Measurements from ENCODE around the gene NPM3.
"Not testable (repeated sequence)": the region's sequence is repeated elsewhere in the genome, so short reads cannot be mapped to it uniquely, and the experiment has no call there.

NPM3 gene

GRCh38 chr10:101803511-101803910 is 20.3 kb upstream of the NPM3 start:
- DNase-seq = no peak

GRCh38 chr10:101797403-101798059 is 14.3 kb upstream of the NPM3 start:
- DNase-seq = no peak

DNA sequence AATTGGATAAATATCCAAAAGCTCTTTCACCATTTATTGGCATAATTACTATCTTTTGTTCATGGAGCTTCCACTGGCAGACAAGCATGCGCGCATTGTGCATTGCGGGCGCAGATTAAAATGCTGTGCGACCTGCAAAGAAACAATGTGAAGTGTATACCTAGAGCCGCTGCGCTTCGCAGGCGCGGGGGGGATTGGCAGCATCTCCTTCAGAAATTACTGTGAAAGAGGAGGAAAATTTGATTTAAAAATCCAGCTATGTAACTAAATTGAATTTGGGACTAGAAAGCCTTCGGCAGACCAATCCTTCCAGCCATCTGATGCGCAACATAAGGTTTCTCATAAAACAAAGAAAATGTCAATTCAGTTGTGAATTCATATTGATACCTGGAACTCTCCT is 10.3 kb upstream of the NPM3 start:
- DNase-seq = no peak

DNA sequence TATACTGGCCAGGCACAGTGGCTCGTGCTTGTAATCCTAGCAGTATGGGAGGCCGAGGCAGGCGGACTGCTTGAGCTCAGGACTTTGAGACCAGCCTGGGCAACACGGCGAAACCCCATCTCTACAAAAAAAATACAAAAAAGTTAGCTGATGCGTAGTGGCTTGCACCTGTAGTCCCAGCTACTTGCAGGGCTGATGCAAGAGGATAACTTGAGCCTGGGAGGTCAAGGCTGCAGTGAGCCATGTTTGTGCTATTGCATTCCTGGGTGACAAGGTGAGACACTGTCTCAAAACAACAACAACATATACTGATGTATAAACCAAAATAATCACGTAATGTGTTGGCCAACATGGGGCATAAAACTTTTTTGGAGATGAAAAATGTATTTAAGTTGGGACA is 6.4 kb upstream of the NPM3 start:
- DNase-seq = no peak

DNA sequence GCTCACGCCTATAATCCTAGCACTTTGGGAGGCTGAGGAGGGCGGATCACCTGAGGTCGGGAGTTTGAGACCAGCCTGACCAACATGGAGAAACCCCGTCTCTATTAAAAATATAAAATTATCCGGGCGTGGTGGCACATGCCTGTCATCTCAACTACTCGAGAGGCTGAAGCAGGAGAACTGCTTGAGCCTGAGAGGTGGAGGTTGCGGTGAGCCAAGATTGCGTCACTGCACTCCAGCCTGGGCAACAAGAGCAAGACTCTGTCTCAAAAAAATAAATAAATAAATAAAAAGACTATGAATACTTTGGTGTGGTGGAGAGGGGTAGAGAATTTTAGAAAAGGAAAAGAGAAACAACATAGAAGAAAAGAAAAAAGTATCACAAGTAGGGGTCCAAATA is 6.0 kb upstream of the NPM3 start:
- not testable (repeated sequence) for DNase-seq

DNA sequence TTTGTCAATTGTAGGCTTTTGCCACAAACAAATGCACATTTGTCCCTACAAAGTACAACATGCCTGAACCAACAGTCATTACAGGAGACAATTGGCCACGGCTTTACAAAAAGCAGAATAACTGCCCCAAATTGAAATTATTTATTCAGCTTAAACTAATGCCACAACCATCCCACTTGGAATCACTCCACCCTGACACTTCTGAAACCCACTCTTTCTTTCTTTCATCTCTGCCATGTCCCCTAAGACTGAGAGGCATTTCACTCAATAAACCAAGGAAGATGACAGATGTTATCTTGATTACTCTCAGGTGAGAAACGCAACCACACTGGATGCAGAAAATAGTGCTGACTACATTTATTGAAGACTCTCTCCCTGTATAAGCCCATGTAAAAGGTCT is 2.6 kb upstream of the NPM3 start:
- DNase-seq = no peak

DNA sequence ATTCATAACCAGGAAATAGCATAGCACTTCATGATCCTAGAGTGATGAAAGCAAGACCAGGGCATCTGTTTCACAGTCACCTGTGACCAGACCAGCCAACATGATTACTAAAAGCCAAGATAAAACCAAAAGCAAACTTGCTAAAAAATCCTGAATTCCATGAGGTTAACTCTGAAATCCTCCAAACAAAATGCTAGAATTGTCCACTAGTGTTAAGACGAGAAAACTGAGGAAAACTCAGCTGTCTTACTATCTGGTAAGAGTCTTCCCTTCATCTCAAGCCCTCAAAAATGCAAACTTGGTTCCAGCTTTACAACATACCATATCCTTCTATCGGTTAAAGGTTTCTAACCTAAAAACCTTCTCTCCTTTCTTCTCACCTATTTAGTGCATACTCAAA is 1.3 kb upstream of the NPM3 start:
- DNase-seq = no peak

DNA sequence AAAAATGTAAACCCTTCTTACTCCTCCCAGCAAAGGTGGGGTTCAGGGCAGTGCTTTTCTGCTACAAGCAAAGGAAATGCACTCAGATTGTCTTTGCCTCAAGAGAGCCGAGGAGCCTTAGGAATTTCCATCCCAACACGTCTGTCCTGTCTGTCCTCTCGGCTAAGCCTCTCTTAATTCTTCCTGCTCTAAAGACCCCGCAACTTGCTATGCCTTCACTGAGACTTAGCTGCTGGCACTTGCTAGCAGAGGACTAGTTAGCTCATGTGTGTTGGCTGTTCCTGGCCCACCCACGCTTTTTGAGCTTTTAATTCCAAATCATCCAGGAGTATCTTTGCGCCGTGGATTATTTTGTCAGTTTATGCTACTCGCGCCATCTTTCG is 481 bp upstream of the NPM3 start:
- DNase-seq = no peak

GRCh38 chr10:101781984-101782810 is 1.0 kb downstream of the NPM3 start:
- DNase-seq = no peak

DNA sequence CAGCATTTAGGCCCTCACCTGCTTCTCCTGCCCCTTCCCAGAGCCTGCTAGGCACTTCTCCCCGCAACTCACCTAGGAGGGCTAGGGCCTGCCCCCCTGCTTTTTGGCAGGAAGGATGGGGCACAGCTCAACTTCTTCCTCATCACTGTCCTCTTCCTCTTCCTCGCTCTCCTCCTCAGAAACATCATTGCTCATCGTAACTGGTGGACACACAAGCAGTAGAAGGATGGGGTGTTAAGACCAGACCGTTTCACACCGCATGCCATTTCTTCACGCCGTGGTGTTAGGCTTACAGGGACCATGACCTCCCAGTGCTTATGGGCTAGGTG is 1.6 kb downstream of the NPM3 start:
- no peak for DNase-seq

DNA sequence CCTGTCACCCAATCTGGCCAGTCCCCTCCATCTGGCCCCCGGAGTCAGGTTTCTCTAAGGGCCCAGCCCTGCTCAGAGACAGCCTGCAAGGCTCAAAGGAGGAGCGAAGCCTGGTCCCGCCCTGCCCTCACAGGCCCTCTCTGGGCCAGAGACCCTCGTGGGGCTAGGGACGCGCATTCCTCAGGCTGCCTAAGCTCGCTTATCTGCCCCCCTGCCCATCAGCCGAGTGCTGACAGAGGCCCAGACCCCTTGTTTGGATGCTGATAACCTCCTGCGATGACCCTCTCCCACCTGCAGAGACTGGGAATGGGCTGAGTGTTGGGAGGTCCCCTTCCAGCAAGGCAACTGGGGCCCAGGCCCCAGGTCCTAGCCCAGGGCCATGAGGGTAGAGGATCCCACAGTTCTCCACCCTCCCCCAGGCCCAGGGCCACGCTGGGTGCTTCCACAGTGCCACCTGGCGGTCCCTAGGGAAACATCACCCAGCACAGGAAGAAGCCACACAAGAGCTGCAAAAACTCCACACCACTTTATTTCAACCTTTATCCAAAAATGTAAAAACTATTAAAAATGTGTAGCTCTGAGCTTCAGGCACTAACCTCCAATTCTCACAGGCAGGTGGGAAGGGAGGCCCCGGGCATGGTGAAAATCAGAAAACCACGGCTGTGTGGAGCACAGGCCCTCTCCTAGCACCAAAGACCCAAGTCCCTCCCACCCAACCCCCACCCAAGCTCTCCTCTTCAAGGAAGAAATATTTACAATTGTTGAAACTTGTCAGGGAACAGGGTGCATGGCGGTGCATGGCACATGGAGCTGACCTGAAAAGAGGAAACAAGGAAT is 2.2 kb downstream of the NPM3 start:
- peak; percentile 72 to 86 (median 79) for DNase-seq

DNA sequence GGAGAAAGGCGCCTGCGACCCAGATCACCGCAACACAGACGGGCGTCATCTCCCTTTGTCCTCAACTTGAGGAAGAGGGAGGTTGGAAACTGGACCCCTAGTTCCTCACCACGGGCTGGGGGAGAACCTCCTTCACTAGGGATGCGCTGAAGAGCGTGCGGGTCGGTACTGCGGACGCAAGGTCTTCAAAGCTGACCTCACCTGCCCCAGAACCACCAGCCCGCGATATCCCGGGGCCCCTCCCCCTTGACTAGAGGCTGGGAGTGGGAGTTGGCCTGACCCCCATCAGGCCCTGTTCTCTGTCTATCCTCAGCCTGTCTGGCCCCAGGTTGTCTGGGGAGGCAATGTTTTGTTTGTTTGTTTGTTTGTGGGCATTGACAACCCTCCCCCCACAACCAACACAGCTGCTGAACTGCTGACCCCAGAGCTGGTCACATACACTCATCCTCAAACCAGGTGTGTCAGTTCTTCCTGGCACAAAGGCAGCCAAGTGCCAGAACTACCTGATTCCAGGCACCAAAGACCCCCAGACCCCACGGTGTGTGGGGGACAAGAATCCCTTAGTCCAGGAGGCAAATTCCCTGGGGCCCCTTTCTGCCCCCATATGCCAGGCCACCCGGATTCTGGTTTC is 2.9 kb downstream of the NPM3 start:
- DNase-seq = no peak

DNA sequence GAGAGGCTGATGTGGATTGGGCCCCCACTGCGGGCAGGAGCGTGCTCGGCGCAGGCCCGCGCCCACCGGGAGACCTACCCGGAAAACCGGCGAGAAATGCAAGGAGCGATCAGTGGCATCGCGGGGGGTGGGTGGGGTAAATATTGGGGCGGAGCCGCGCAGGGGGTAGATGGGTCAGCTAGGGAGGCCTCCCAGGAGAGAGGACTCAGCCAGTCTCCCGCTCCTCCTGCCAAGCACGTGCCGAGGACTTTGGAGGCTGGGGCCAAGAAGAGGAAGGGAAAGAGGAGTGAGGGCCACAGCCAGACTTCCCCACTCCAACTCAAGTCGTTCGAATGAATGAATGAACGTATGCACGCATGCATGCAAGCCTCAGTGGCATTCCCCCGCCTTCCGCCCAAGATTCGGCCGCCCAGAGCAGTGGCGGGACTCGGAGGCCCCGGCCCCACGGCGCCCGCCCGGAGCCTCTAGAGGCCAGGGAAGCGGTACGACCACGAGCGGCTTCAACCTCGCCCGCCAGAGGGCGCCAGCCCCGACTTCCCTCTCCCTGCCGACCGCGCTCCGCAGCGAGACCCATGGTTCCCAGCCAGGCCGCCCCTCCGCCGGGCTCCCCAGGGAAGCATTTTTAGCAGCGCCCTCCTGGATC is 3.6 kb downstream of the NPM3 start:
- peak; percentile 82 to 94 (median 90) for DNase-seq

GRCh38 chr10:101778781-101779543 is 4.3 kb downstream of the NPM3 start:
- DNase-seq = peak in 3 of 4 experiments; percentile 24 to 61 (median 48)

GRCh38 chr10:101778151-101778780 is 5.0 kb downstream of the NPM3 start:
- DNase-seq = no peak

- no peak for DNase-seq
These were observed 5.6 kb downstream of the NPM3 start for GRCh38 chr10:101777619-101778145.

DNA sequence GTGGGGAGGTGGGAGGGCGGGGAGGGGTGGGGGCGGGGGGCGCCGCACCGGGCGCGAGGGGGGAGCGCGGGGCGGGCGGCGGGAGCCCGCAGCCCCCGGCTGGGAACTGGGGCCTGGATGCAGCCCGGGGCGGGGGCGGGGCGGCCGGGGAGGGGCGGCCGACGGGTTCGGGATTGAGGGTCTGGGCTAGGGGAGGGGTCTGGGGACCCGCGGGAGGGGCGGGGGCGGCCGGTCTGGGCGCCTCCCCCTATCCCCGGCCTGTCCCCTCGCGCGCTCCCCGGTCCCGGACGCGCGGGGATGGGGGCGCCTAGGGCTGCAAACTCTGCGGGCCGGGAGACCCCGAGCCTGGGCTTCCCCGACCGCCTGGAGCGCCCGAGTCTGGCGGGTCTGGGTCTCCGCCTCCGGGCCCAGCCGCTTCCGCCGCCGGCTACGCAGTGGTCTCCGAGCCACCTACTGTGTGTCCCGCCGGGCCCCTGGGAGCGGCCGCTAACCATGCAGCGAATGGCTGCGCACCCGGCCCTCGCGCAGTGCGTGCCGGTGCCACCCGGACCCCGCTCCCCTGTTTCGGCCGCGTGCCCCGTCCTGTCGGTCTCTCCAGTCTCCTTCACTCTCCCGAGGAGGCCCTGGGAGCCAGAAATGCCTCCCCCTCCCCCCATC is 7.0 kb downstream of the NPM3 start:
- no peak for DNase-seq

- DNase-seq = peak in 2 of 4 experiments; percentile 23 to 38
These were observed 7.7 kb downstream of the NPM3 start, which contains the start of gene FGF8 for GRCh38 chr10:101775273-101776160. Gene FGF8, minus strand, starts transcription at chr10:101776114. Its CDS starts 214 bp downstream, at chr10:101775900.
